ENCODE measurements around the gene SRPK1.

The SRPK1 gene

GRCh38 chr6:35810971-35811698 lies 109.8 kb downstream of the SRPK1 start:
- DNase-seq: no peak

GRCh38 chr6:35809809-35810208 lies 111.1 kb downstream of the SRPK1 start:
- no peak for DNase-seq

GRCh38 chr6:35808688-35809087 lies 112.2 kb downstream of the SRPK1 start:
- no peak for DNase-seq

GRCh38 chr6:35804996-35805736 lies 115.7 kb downstream of the SRPK1 start, which contains the start of gene LHFPL5:
Gene LHFPL5 (plus strand): TSS chr6:35805352. CDS start chr6:35805671, 319 bp downstream.
- peak; percentile 42 for DNase-seq

GRCh38 chr6:35801148-35801547 lies 119.8 kb downstream of the SRPK1 start:
- DNase-seq: no peak

- DNase-seq: no peak
Observed at GRCh38 chr6:35798706-35799105, 122.2 kb downstream of the SRPK1 start.

GRCh38 chr6:35797837-35798526 lies 122.9 kb downstream of the SRPK1 start:
- DNase-seq: no peak

- DNase-seq: no peak
Observed at GRCh38 chr6:35796236-35796635, 124.7 kb downstream of the SRPK1 start.

GRCh38 chr6:35795453-35796071 lies 125.3 kb downstream of the SRPK1 start:
- DNase-seq: no peak

GRCh38 chr6:35794536-35795452 lies 126.1 kb downstream of the SRPK1 start:
- DNase-seq: no peak

GRCh38 chr6:35790683-35791082 lies 130.2 kb downstream of the SRPK1 start:
- DNase-seq: no peak

GRCh38 chr6:35788423-35788982 lies 132.4 kb downstream of the SRPK1 start:
- DNase-seq: no peak

GRCh38 chr6:35787266-35788218 lies 133.4 kb downstream of the SRPK1 start:
- no peak for DNase-seq

- DNase-seq: no peak
Observed at GRCh38 chr6:35786810-35787209, 134.1 kb downstream of the SRPK1 start.

GRCh38 chr6:35786272-35786671 lies 134.6 kb downstream of the SRPK1 start:
- DNase-seq: no peak

- no peak for DNase-seq
Observed at GRCh38 chr6:35784200-35784599, 136.7 kb downstream of the SRPK1 start.
